PFSK-1 (cell line): ENCODE results near the gene KCNS1.

ENCODE experiments used
- FOXP2 ChIP-seq: optimal IDR thresholded peaks from 2 replicates; pipeline ENCODE3; 2011; ENCODE audit warnings: borderline replicate concordance, control low read depth, inconsistent platforms; ENCODE audit not compliant: insufficient read depth; ENCODE audit errors: extremely low read length, extremely low read depth
- POLR2AphosphoS5 ChIP-seq: IDR thresholded peaks from 2 replicates; pipeline ENCODE4 v1.6.1; 2012; ENCODE audit warnings: low read depth, mild to moderate bottlenecking, control low read depth, low read length, moderate library complexity
- SIN3A ChIP-seq: IDR thresholded peaks from 2 replicates; pipeline ENCODE4 v1.6.1; 2012; ENCODE audit warnings: mild to moderate bottlenecking, low read length, moderate library complexity, borderline replicate concordance; ENCODE audit not compliant: insufficient read depth
- TAF1 ChIP-seq: IDR thresholded peaks from 2 replicates; pipeline ENCODE4 v1.6.1; 2012; ENCODE audit warnings: low read length, control low read depth, borderline replicate concordance; ENCODE audit not compliant: insufficient read depth
- TF ChIP-seq, protein P1 (sequence below), 2 experiments: IDR thresholded peaks; 2 replicates each; pipeline versions ENCODE4 v1.6.1 to v1.8.0; 2011 to 2012; ENCODE audit warnings: low read depth in 2 of 2, low read length in 2 of 2, control low read depth in 1 of 2, inconsistent platforms in 1 of 2, mild to moderate bottlenecking in 1 of 2, moderate library complexity in 1 of 2; ENCODE audit not compliant: insufficient read depth in 1 of 2

Gene KCNS1

DNA sequence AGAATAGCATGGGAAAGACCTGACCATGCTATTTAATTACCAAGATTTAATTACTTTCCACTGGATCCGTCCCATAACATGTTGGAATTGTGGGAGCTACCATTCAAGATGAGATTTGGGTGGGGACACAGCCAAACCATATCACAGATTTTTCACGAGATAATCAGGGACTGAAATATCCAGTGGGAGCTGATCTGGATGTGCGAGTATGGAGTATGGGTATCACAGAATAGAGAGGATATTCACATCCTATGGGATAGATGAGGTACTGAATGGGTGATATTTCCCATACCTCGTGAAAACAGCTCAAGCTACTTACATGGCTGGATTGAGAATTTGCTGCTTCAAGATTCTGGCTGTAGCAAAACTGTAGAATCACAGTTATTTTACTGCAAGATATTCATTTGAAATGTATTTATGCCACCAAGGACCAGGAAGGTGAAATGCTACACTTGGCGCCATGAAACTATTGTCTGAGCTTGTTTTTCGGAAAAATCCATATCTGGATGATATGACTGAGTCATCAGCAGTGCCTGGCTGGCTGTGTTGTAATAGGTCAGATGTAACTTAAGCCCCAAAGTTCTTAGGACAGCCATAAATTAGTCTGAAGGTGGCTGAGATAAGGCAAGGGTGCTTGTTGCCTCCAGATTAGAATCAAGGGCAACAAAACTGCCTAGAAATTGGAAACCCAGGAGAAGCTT lies 29.8 kb downstream of the KCNS1 start:
- TF ChIP-seq, protein P1, sequence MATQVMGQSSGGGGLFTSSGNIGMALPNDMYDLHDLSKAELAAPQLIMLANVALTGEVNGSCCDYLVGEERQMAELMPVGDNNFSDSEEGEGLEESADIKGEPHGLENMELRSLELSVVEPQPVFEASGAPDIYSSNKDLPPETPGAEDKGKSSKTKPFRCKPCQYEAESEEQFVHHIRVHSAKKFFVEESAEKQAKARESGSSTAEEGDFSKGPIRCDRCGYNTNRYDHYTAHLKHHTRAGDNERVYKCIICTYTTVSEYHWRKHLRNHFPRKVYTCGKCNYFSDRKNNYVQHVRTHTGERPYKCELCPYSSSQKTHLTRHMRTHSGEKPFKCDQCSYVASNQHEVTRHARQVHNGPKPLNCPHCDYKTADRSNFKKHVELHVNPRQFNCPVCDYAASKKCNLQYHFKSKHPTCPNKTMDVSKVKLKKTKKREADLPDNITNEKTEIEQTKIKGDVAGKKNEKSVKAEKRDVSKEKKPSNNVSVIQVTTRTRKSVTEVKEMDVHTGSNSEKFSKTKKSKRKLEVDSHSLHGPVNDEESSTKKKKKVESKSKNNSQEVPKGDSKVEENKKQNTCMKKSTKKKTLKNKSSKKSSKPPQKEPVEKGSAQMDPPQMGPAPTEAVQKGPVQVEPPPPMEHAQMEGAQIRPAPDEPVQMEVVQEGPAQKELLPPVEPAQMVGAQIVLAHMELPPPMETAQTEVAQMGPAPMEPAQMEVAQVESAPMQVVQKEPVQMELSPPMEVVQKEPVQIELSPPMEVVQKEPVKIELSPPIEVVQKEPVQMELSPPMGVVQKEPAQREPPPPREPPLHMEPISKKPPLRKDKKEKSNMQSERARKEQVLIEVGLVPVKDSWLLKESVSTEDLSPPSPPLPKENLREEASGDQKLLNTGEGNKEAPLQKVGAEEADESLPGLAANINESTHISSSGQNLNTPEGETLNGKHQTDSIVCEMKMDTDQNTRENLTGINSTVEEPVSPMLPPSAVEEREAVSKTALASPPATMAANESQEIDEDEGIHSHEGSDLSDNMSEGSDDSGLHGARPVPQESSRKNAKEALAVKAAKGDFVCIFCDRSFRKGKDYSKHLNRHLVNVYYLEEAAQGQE (IDR thresholded peaks at IDR 0.05; ENCODE audit: insufficient read depth in 1 of 2, low read depth in 2 of 2, low read length in 2 of 2), result no peak
- TF ChIP-seq TAF1 (no peak), SIN3A (no peak), FOXP2 (no peak), POLR2AphosphoS5 (no peak)

DNA sequence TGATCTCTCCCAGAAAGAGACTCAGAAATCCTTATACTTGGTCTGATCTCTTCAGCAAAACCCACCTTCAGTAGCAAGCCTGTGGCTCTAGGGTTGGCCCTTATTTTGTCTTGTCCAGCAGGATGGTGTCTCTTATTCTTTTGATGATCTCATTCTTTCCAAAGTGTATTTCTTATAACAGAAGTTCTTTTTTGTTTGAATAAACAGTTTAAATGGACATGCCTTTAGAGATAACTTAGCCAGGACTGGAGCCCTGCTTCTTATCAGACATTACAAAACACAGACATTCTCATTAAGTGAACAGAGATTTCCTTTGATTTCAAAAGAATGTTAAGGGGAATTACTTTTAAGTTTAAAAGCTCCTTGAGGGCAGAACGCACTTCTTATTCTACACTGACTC lies 31.7 kb downstream of the KCNS1 start:
- TF ChIP-seq POLR2AphosphoS5, result no peak

GRCh38 chr20:45067558-45067957 lies 33.4 kb downstream of the KCNS1 start:
- no peak for TF ChIP-seq SIN3A
- no peak for TF ChIP-seq FOXP2
- TF ChIP-seq POLR2AphosphoS5, result no peak
- TF ChIP-seq, protein P1 (IDR thresholded peaks at IDR 0.05; ENCODE audit: insufficient read depth in 1 of 2, low read depth in 2 of 2, low read length in 2 of 2), result no peak
- no peak for TF ChIP-seq TAF1

GRCh38 chr20:45067087-45067486 lies 33.8 kb downstream of the KCNS1 start:
- no peak for TF ChIP-seq POLR2AphosphoS5
- TF ChIP-seq FOXP2, result no peak
- TF ChIP-seq, protein P1 (IDR thresholded peaks at IDR 0.05; ENCODE audit: insufficient read depth in 1 of 2, low read depth in 2 of 2, low read length in 2 of 2), result no peak
- no peak for TF ChIP-seq TAF1
- TF ChIP-seq SIN3A, result no peak

- no peak for TF ChIP-seq POLR2AphosphoS5
- no peak for TF ChIP-seq FOXP2
- no peak for TF ChIP-seq SIN3A
- TF ChIP-seq, protein P1 (IDR thresholded peaks at IDR 0.05; ENCODE audit: insufficient read depth in 1 of 2, low read depth in 2 of 2, low read length in 2 of 2), result no peak
- TF ChIP-seq TAF1, result no peak
Observed at GRCh38 chr20:45066372-45066771, 34.6 kb downstream of the KCNS1 start.
